DOHH2 (cell line): ENCODE results near the gene TSNAXIP1.

ENCODE experiments used
- CTCF ChIP-seq: fragments of 200-600 bp; sonication (generic); IDR thresholded peaks from one replicate; pipeline ENCODE4 v1.5.1; 2014; ENCODE audit warnings: antibody characterized with exemption, mild to moderate bottlenecking, low read depth, low read length; ENCODE audit not compliant: poor library complexity, severe bottlenecking
- EZH2phosphoT487 ChIP-seq: fragments of 200-600 bp; sonication (generic); IDR thresholded peaks from 2 replicates; pipeline ENCODE4 v1.6.1; 2017; ENCODE audit warnings: borderline replicate concordance, mild to moderate bottlenecking, antibody characterized with exemption, low read length, moderate library complexity, mixed read lengths

- TF ChIP-seq EZH2phosphoT487, result no peak
- no peak for TF ChIP-seq CTCF
Measured at GRCh38 chr16:67856927-67857546, 50.3 kb downstream of the TSNAXIP1 start.
